ENCODE measurements around the gene GFER. TPM values are rescaled to one million over a fixed set of nuclear protein-coding genes. Genes with fewer than 3 reads are reported as not detected.
A peak's percentile ranks its signal among the peaks of the same experiment; 100 is the strongest.
"Not testable (repeated sequence)": the region's sequence is repeated elsewhere in the genome, so short reads cannot be mapped to it uniquely, and the experiment has no call there.

GFER gene
- total RNA-seq, 1 donor from 2014 or later, result 32.2 TPM

GRCh38 chr16:1950559-1950958, 33.4 kb upstream of the GFER start:
- intact Hi-C loops (cut with micrococcal nuclease), result no loop called here
- peak; percentile 63 for ATAC-seq
- peak; percentile 81 for DNase-seq

- intact Hi-C loops (cut with micrococcal nuclease), result no loop called here
- peak; percentile 23 for ATAC-seq
- DNase-seq, result no peak
Observed at GRCh38 chr16:1953734-1954133, 30.3 kb upstream of the GFER start.

- intact Hi-C loops (cut with micrococcal nuclease), result not testable (repeated sequence)
Observed at GRCh38 chr16:1957434-1958142, 26.4 kb upstream of the GFER start.

GRCh38 chr16:1958143-1958491, 25.9 kb upstream of the GFER start:
- ATAC-seq; DNase-seq; intact Hi-C loops (cut with micrococcal nuclease): not testable (repeated sequence)

More at GRCh38 chr16:1957434-1958142, 26.4 kb upstream of the GFER start:
- not testable (repeated sequence) for ATAC-seq, DNase-seq

GRCh38 chr16:1958715-1959268, 25.2 kb upstream of the GFER start:
- intact Hi-C loops (cut with micrococcal nuclease), result no loop called here
- DNase-seq (no peak), ATAC-seq (peak; percentile 0)

- peak; percentile 98 for DNase-seq
- ATAC-seq, result peak; percentile 90
- intact Hi-C loops (cut with micrococcal nuclease), result no loop called here
Observed at GRCh38 chr16:1959269-1960039, 24.5 kb upstream of the GFER start, which contains the start of gene NDUFB10. NDUFB10 (plus strand) TSS chr16:1959538; CDS start chr16:1959625, 87 bp downstream.

GRCh38 chr16:1960665-1961630, 23.0 kb upstream of the GFER start:
- no peak for DNase-seq
- intact Hi-C loops (cut with micrococcal nuclease), result no loop called here

GRCh38 chr16:1961651-1962067, 22.3 kb upstream of the GFER start:
- intact Hi-C loops (cut with micrococcal nuclease), result no loop called here
- ATAC-seq (no peak), DNase-seq (no peak)

More at GRCh38 chr16:1960665-1961630, 23.0 kb upstream of the GFER start:
- no peak for ATAC-seq

- intact Hi-C loops (cut with micrococcal nuclease); ATAC-seq; DNase-seq: not testable (repeated sequence)
Observed at GRCh38 chr16:1962161-1963153, 21.5 kb upstream of the GFER start.

GRCh38 chr16:1963806-1964505, 20.0 kb upstream of the GFER start:
- peak; percentile 9 for ATAC-seq
- intact Hi-C loops (cut with micrococcal nuclease), result no loop called here
- DNase-seq, result no peak

GRCh38 chr16:1964506-1965395, 19.2 kb upstream of the GFER start, which contains the start of gene RPS2:
RPS2 (minus strand) TSS chr16:1964826; CDS start chr16:1964625, 201 bp downstream.
- DNase-seq, result peak; percentile 100
- intact Hi-C loops (cut with micrococcal nuclease), result no loop called here
- peak; percentile 97 for ATAC-seq

- DNase-seq (no peak), ATAC-seq (no peak)
- intact Hi-C loops (cut with micrococcal nuclease), result no loop called here
Observed at GRCh38 chr16:1965396-1966001, 18.5 kb upstream of the GFER start.

- intact Hi-C loops (cut with micrococcal nuclease), result no loop called here
- DNase-seq (no peak), ATAC-seq (no peak)
Observed at GRCh38 chr16:1966460-1966859, 17.5 kb upstream of the GFER start, which contains the start of gene RNF151. RNF151 (plus strand) TSS chr16:1966856; CDS start chr16:1966882, 26 bp downstream.

- DNase-seq (no peak), ATAC-seq (no peak)
- intact Hi-C loops (cut with micrococcal nuclease), result no loop called here
Observed at GRCh38 chr16:1968146-1968953, 15.6 kb upstream of the GFER start.

All from left ventricle myocardium superior (tissue), 1 donor.